WTC11 (cell line): ENCODE measurements around the gene OR5AU1. TPM values are rescaled to one million over a fixed set of nuclear protein-coding genes. Genes with fewer than 3 reads are reported as not detected.
"Not testable (repeated sequence)": the region's sequence is repeated elsewhere in the genome, so short reads cannot be mapped to it uniquely, and the experiment has no call there.

Experiments used
- ATAC-seq: fragments of 200-7000 bp; cut with Tn5 transposase; 2 replicates; pipeline ENCODE4 v1.10.0; 2021; ENCODE audit warnings: mild to moderate bottlenecking, moderate library complexity
- CTCF ChIA-PET: fragments of 300-600 bp; sonication (Branson Sonifier 250); formaldehyde crosslinking; loops from one replicate; lab custom pipeline; 2021; ENCODE audit warnings: antibody characterized with exemption; lab: Charles Lee
- POLR2A ChIA-PET: fragments of 350-600 bp; sonication (Branson Sonifier 250); formaldehyde crosslinking; loops from one replicate; lab custom pipeline; 2021; ENCODE audit warnings: antibody characterized with exemption; lab: Charles Lee
- DNase-seq: peaks from one replicate; pipeline ENCODE4 v3.0.0; 2021; ENCODE audit warnings: low spot score
- H3K27ac Mint-ChIP-seq: 2 replicates; pipeline ENCODE4 v1.8.0; 2021; ENCODE audit warnings: mixed read lengths
- H3K27me3 Mint-ChIP-seq: 2 replicates; pipeline ENCODE4 v1.8.0; 2021; ENCODE audit warnings: low read depth, mild to moderate bottlenecking, moderate library complexity, mixed read lengths
- H3K36me3 Mint-ChIP-seq: 2 replicates; pipeline ENCODE4 v1.8.0; 2021; ENCODE audit warnings: mixed read lengths
- H3K4me1 Mint-ChIP-seq: 2 replicates; pipeline ENCODE4 v1.8.0; 2022; ENCODE audit warnings: mixed read lengths
- H3K4me3 Mint-ChIP-seq: 2 replicates; pipeline ENCODE4 v1.8.0; 2021; ENCODE audit warnings: mild to moderate bottlenecking, moderate library complexity, mixed read lengths
- H3K9me3 Mint-ChIP-seq: 2 replicates; pipeline ENCODE4 v1.8.0; 2021; ENCODE audit warnings: mixed read lengths
- ATF6 ChIP-seq: sonication (generic); formaldehyde crosslinking; IDR thresholded peaks from 2 replicates; pipeline ENCODE4 v1.8.1; 2023; ENCODE audit warnings: mild to moderate bottlenecking, missing genetic modification reagents
- ELF4 ChIP-seq: sonication (generic); formaldehyde crosslinking; IDR thresholded peaks from 2 replicates; pipeline ENCODE4 v1.8.1; 2022; ENCODE audit warnings: low read depth, mild to moderate bottlenecking, moderate library complexity, missing genetic modification reagents
- FOXJ3 ChIP-seq: sonication (generic); formaldehyde crosslinking; IDR thresholded peaks from 2 replicates; pipeline ENCODE4 v1.9.0; 2021; ENCODE audit warnings: missing genetic modification reagents, mild to moderate bottlenecking, borderline replicate concordance
- KAT7 ChIP-seq: sonication (generic); formaldehyde crosslinking; IDR thresholded peaks from 2 replicates; pipeline ENCODE4 v1.8.1; 2023; ENCODE audit warnings: missing genetic modification reagents, mild to moderate bottlenecking, borderline replicate concordance
- MXD4 ChIP-seq: fragments of 250-450 bp; sonication (Bioruptor Pico); IDR thresholded peaks from 2 replicates; pipeline ENCODE4 v1.8.0; 2021; ENCODE audit warnings: mild to moderate bottlenecking, moderate library complexity, borderline replicate concordance
- NFYB ChIP-seq: sonication (generic); formaldehyde crosslinking; conservative IDR thresholded peaks from 2 replicates; pipeline ENCODE4 v1.8.0; 2022; ENCODE audit warnings: low read depth, missing genetic modification reagents
- NR3C1 ChIP-seq: sonication (generic); formaldehyde crosslinking; conservative IDR thresholded peaks from 2 replicates; pipeline ENCODE4 v1.8.1; 2023; ENCODE audit warnings: low read depth, mild to moderate bottlenecking, missing genetic modification reagents
- OVOL2 ChIP-seq: fragments of 250-450 bp; sonication (Bioruptor Pico); IDR thresholded peaks from 2 replicates; pipeline ENCODE4 v1.9.0; 2021; ENCODE audit warnings: mild to moderate bottlenecking, borderline replicate concordance
- TEAD4 ChIP-seq: sonication (generic); formaldehyde crosslinking; IDR thresholded peaks from 2 replicates; pipeline ENCODE4 v1.8.0; 2022; ENCODE audit warnings: mild to moderate bottlenecking, missing genetic modification reagents
- ZBTB21 ChIP-seq: sonication (generic); formaldehyde crosslinking; IDR thresholded peaks from 2 replicates; pipeline ENCODE4 v1.8.1; 2023; ENCODE audit warnings: mild to moderate bottlenecking, missing genetic modification reagents, borderline replicate concordance
- ZNF219 ChIP-seq: sonication (generic); formaldehyde crosslinking; IDR thresholded peaks from 2 replicates; pipeline ENCODE4 v1.8.0; 2023; ENCODE audit warnings: missing genetic modification reagents, mild to moderate bottlenecking, borderline replicate concordance
- ZNF317 ChIP-seq: sonication (generic); formaldehyde crosslinking; IDR thresholded peaks from 2 replicates; pipeline ENCODE4 v1.8.1; 2023; ENCODE audit warnings: low read depth, mild to moderate bottlenecking, moderate library complexity, missing genetic modification reagents, borderline replicate concordance
- ZNF512 ChIP-seq: sonication (generic); formaldehyde crosslinking; IDR thresholded peaks from 2 replicates; pipeline ENCODE4 v1.8.1; 2022; ENCODE audit warnings: missing genetic modification reagents, borderline replicate concordance
- ZNF671 ChIP-seq: fragments of 250-450 bp; sonication (Bioruptor Pico); IDR thresholded peaks from 2 replicates; pipeline ENCODE4 v1.8.0; 2021; ENCODE audit warnings: mild to moderate bottlenecking
- total RNA-seq: library from RNA; stranded (reverse); gene quantifications from 3 replicates; pipeline ENCODE4 v1.2.3, GENCODE V29; 2021
- TF ChIP-seq, protein P1 (sequence below): fragments of 250-450 bp; sonication (Bioruptor Pico); IDR thresholded peaks from 2 replicates; pipeline ENCODE4 v1.9.0; 2021; ENCODE audit warnings: mild to moderate bottlenecking, borderline replicate concordance
- TF ChIP-seq, protein P2 (sequence below): sonication (generic); formaldehyde crosslinking; IDR thresholded peaks from 2 replicates; pipeline ENCODE4 v1.8.0; 2022; ENCODE audit warnings: mild to moderate bottlenecking, missing genetic modification reagents
- TF ChIP-seq, protein P3 (sequence below): sonication (generic); formaldehyde crosslinking; IDR thresholded peaks from 2 replicates; pipeline ENCODE4 v1.8.1; 2022; ENCODE audit warnings: low read depth, mild to moderate bottlenecking, moderate library complexity, missing genetic modification reagents, borderline replicate concordance

Gene OR5AU1
- total RNA-seq, 1 experiment from 2014 or later = not detected

DNA sequence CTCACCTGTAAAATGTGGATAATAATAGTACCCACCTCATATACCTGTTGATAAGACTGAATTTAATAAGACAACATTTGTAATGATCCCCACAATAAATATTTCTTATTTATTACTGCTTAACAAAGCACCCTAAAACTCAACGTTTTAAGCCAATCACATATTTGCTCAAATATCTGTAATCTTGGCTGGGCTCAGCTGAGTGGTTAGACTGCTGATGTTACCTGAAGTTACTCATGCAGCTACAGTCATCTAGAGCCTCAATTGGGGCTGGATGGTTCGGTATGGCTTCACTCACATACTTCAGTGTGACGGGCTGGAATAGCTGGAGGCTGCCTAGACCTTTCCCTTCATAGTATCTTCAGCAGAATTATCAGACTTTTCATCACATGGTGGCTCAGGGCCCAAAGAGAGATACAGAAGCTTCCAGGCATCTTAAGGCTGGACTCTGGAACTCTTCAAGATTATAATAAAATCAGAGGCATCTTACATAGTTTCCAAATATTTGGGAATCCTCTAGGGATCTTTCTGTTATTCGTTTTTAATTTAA is 4.3 kb upstream of the OR5AU1 start (continued):
- TF ChIP-seq, protein P1, sequence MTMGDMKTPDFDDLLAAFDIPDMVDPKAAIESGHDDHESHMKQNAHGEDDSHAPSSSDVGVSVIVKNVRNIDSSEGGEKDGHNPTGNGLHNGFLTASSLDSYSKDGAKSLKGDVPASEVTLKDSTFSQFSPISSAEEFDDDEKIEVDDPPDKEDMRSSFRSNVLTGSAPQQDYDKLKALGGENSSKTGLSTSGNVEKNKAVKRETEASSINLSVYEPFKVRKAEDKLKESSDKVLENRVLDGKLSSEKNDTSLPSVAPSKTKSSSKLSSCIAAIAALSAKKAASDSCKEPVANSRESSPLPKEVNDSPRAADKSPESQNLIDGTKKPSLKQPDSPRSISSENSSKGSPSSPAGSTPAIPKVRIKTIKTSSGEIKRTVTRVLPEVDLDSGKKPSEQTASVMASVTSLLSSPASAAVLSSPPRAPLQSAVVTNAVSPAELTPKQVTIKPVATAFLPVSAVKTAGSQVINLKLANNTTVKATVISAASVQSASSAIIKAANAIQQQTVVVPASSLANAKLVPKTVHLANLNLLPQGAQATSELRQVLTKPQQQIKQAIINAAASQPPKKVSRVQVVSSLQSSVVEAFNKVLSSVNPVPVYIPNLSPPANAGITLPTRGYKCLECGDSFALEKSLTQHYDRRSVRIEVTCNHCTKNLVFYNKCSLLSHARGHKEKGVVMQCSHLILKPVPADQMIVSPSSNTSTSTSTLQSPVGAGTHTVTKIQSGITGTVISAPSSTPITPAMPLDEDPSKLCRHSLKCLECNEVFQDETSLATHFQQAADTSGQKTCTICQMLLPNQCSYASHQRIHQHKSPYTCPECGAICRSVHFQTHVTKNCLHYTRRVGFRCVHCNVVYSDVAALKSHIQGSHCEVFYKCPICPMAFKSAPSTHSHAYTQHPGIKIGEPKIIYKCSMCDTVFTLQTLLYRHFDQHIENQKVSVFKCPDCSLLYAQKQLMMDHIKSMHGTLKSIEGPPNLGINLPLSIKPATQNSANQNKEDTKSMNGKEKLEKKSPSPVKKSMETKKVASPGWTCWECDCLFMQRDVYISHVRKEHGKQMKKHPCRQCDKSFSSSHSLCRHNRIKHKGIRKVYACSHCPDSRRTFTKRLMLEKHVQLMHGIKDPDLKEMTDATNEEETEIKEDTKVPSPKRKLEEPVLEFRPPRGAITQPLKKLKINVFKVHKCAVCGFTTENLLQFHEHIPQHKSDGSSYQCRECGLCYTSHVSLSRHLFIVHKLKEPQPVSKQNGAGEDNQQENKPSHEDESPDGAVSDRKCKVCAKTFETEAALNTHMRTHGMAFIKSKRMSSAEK (CRISPR knock-in tag) = no peak
- no peak for TF ChIP-seq ZNF317 (CRISPR knock-in tag)
- no peak for TF ChIP-seq NR3C1 (CRISPR knock-in tag)
- no peak for TF ChIP-seq NFYB (CRISPR knock-in tag)
- no peak for TF ChIP-seq ZNF219 (CRISPR knock-in tag)

GRCh38 chr14:21158175-21158574 is 2.3 kb upstream of the OR5AU1 start:
- H3K4me1 Mint-ChIP-seq, H3K36me3 Mint-ChIP-seq, H3K4me3 Mint-ChIP-seq, ATAC-seq, H3K9me3 Mint-ChIP-seq, POLR2A ChIA-PET, DNase-seq, H3K27ac Mint-ChIP-seq: not testable (repeated sequence)
- CTCF ChIA-PET = interaction anchor here (0.5 to 0.8 kb wide), 2 partner anchors 87 to 118 kb away, joined by 3 to 6 read pairs; no protein-coding TSS in a partner anchor
- H3K27me3 Mint-ChIP-seq = peaks cover 32% of the 10 kb centered on the region

DNA sequence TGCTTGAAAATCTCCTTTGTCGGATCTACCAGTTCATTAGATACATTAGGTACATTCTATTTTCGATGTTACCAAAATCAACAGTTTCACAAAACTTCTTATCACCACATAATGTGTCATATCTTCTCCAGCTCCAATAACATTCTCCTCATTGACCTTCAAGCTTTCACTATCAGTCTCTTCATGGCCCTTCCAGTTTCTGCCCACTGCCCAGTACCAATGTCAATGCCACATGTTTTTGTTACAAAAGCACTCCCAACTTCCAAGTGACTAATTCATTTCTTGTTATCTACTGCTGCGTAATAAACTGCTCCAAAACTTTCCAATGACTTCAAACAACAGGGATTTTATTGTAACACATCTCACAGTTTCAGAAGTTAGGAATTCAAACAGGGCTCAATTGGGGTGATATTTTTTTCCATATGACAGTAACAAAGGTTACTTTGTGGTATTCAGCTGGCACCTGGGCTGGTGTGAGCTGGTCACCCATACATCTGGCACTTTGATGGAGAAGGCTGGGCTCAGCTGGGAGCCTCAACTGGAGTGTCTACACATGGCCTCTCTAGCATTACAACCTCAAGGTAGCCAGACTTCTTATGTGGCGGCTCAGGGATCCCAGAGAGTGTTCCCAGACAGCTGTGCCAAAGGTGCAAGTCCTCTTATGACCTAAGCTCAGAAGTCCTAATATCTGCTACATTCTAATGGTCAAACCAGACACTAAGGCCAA is 6.1 kb downstream of the OR5AU1 start:
- ChIA-PET POLR2A (no interaction called here), CTCF (interaction anchor here (1.7 kb wide), 1 partner anchor 14 kb away, joined by 4 read pairs; no protein-coding TSS in a partner anchor)
- no peak for ATAC-seq
- H3K4me1 Mint-ChIP-seq = no peaks in the 10 kb centered on the region
- H3K27ac Mint-ChIP-seq = no peak overlapping the region
- peaks cover 9% of the 10 kb centered on the region for H3K36me3 Mint-ChIP-seq
- peaks cover 13% of the 10 kb centered on the region for H3K9me3 Mint-ChIP-seq
- no peak for DNase-seq
- no peak overlapping the region for H3K4me3 Mint-ChIP-seq
- H3K27me3 Mint-ChIP-seq = peaks cover 13% of the 10 kb centered on the region
- TF ChIP-seq ZNF512 = no peak
- TF ChIP-seq OVOL2 = no peak
- TF ChIP-seq, protein P2, sequence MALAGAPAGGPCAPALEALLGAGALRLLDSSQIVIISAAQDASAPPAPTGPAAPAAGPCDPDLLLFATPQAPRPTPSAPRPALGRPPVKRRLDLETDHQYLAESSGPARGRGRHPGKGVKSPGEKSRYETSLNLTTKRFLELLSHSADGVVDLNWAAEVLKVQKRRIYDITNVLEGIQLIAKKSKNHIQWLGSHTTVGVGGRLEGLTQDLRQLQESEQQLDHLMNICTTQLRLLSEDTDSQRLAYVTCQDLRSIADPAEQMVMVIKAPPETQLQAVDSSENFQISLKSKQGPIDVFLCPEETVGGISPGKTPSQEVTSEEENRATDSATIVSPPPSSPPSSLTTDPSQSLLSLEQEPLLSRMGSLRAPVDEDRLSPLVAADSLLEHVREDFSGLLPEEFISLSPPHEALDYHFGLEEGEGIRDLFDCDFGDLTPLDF (CRISPR knock-in tag) = no peak
- no peak for TF ChIP-seq NFYB (CRISPR knock-in tag)
- TF ChIP-seq, protein P3, sequence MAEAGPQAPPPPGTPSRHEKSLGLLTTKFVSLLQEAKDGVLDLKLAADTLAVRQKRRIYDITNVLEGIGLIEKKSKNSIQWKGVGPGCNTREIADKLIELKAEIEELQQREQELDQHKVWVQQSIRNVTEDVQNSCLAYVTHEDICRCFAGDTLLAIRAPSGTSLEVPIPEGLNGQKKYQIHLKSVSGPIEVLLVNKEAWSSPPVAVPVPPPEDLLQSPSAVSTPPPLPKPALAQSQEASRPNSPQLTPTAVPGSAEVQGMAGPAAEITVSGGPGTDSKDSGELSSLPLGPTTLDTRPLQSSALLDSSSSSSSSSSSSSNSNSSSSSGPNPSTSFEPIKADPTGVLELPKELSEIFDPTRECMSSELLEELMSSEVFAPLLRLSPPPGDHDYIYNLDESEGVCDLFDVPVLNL (CRISPR knock-in tag) = no peak
- TF ChIP-seq KAT7 (CRISPR knock-in tag) = no peak
- TF ChIP-seq TEAD4 (CRISPR knock-in tag) = no peak
- TF ChIP-seq ZNF671 (CRISPR knock-in tag) = no peak
- no peak for TF ChIP-seq MXD4 (CRISPR knock-in tag)
- no peak for TF ChIP-seq ELF4 (CRISPR knock-in tag)
- TF ChIP-seq ATF6 (CRISPR knock-in tag) = no peak
- TF ChIP-seq ZBTB21 (CRISPR knock-in tag) = no peak
- TF ChIP-seq FOXJ3 (CRISPR knock-in tag) = no peak
- TF ChIP-seq, all 79 proteins: peak for 0
